Natural killer cell (primary cell): ENCODE data around the gene FNDC3B. TPM values are rescaled to one million over a fixed set of nuclear protein-coding genes. Genes with fewer than 3 reads are reported as not detected.

ENCODE experiments used
- ATAC-seq, 3 donors: fragments of 150-1000 bp in 2 of 3; fragments of 200-7000 bp in 1 of 3; cut with Tn5 transposase; 1 replicate in 1 of 3; 2 replicates in 2 of 3; pipeline ENCODE4 v1.10.0; 2021; ENCODE audit warnings: mild to moderate bottlenecking in 2 of 3, moderate library complexity in 2 of 3
- DNase-seq, 2 donors: peaks; one replicate each; pipeline versions ENCODE4 v3.0.0 to v3.0.0-alpha.2; 2013 to 2021; ENCODE audit warnings: mixed read lengths in 1 of 2
- H3K27ac ChIP-seq: one replicate; pipeline ENCODE4 v1.5.1; 2013; ENCODE audit warnings: mild to moderate bottlenecking, low read length
- H3K27me3 ChIP-seq: one replicate; pipeline ENCODE4 v1.6.1; 2013; ENCODE audit warnings: low read length; ENCODE audit not compliant: control insufficient read depth, insufficient read depth
- H3K36me3 ChIP-seq: one replicate; pipeline ENCODE4 v1.6.1; 2013; ENCODE audit warnings: low read length; ENCODE audit not compliant: control insufficient read depth, insufficient read depth
- H3K4me1 ChIP-seq: one replicate; pipeline ENCODE4 v1.6.1; 2013; ENCODE audit warnings: low read length; ENCODE audit not compliant: control insufficient read depth, insufficient read depth
- H3K4me3 ChIP-seq: one replicate; pipeline ENCODE4 v1.5.1; 2013; ENCODE audit warnings: low read length
- H3K9me3 ChIP-seq: one replicate; pipeline ENCODE4 v1.6.1; 2013; ENCODE audit warnings: low read length; ENCODE audit not compliant: control insufficient read depth, insufficient read depth
- H3K27ac Mint-ChIP-seq, 2 donors: one replicate each; pipeline ENCODE4 v1.8.0; 2022; ENCODE audit warnings: mild to moderate bottlenecking in 2 of 2, mixed read lengths in 2 of 2, moderate library complexity in 1 of 2
- H3K27me3 Mint-ChIP-seq, 2 donors: one replicate each; pipeline ENCODE4 v1.8.0; 2022; ENCODE audit warnings: low read depth in 2 of 2, mixed read lengths in 2 of 2
- H3K36me3 Mint-ChIP-seq: one replicate; pipeline ENCODE4 v1.8.0; 2022; ENCODE audit warnings: mixed read lengths
- H3K4me1 Mint-ChIP-seq, 2 donors: one replicate each; pipeline ENCODE4 v1.8.0; 2022; ENCODE audit warnings: mixed read lengths in 2 of 2
- H3K4me3 Mint-ChIP-seq: one replicate; pipeline ENCODE4 v1.8.0; 2022; ENCODE audit warnings: mild to moderate bottlenecking, moderate library complexity, mixed read lengths
- H3K9me3 Mint-ChIP-seq, 2 donors: one replicate each; pipeline ENCODE4 v1.8.0; 2022; ENCODE audit warnings: mixed read lengths in 2 of 2
- CTCF ChIP-seq: fragments of 200-600 bp; IDR thresholded peaks from one replicate; pipeline ENCODE4 v1.8.0; 2022; ENCODE audit warnings: antibody characterized with exemption
- WGBS: methylation state at CpG from one replicate; pipeline ENCODE4 v1.1.7; 2013; ENCODE audit warnings: missing lambda C conversion rate; ENCODE audit not compliant: insufficient coverage; 5-methylcytosine and 5-hydroxymethylcytosine counted together
- intact Hi-C: fragments of 100-400 bp; cut with micrococcal nuclease; formaldehyde crosslinking; loops from one replicate; pipeline ENCODE4 v1.14.2; 2022
- total RNA-seq, 4 donors: library from RNA; stranded (reverse); fragments of 120-200 nt in 1 of 4; gene quantifications; one replicate each; pipeline versions ENCODE4 v1.2.3 to v1.2.4, GENCODE V29; 2013 to 2022

FNDC3B gene
- total RNA-seq, 3 donors from 2014 or later (not counting 1 experiment from before 2014, with no cell fraction given), result 154 to 214 (median 206) TPM

- H3K9me3 ChIP-seq, result no peaks in the 10 kb centered on the region
- Mint-ChIP-seq H3K9me3 (no peaks in the 10 kb centered on the region), H3K27ac (peak overlapping the region; percentile 79 to 87), H3K4me1 (peaks cover 83% of the 10 kb centered on the region in 2 donors), H3K36me3 (peaks cover 7% of the 10 kb centered on the region), H3K27me3 (no peaks in the 10 kb centered on the region), H3K4me3 (peak overlapping the region; percentile 60)
- H3K4me1 ChIP-seq, result peaks cover 36% of the 10 kb centered on the region
- no peak overlapping the region for H3K4me3 ChIP-seq
- peaks cover 2% of the 10 kb centered on the region for H3K36me3 ChIP-seq
- 71% methylated on average over 3 of the region's 3 CpGs for WGBS
- no peak for TF ChIP-seq CTCF
- H3K27ac ChIP-seq, result peak overlapping the region; percentile 24
- intact Hi-C loops, result no loop called here
- DNase-seq, result no peak
- ATAC-seq, result no peak
- H3K27me3 ChIP-seq, result no peaks in the 10 kb centered on the region
Measured at GRCh38 chr3:172126741-172127140, 87.4 kb downstream of the FNDC3B start.

- DNase-seq, result no peak
- H3K4me3 ChIP-seq, result no peak overlapping the region
- no peaks in the 10 kb centered on the region for H3K27me3 ChIP-seq
- no peak for ATAC-seq
- Mint-ChIP-seq H3K4me3 (peak overlapping the region; percentile 60), H3K4me1 (peaks cover 83 to 84% of the 10 kb centered on the region in 2 donors), H3K27me3 (no peaks in the 10 kb centered on the region), H3K9me3 (no peaks in the 10 kb centered on the region), H3K36me3 (peaks cover 4% of the 10 kb centered on the region), H3K27ac (peak overlapping the region; percentile 79 to 87)
- intact Hi-C loops, result no loop called here
- no peak for TF ChIP-seq CTCF
- peaks cover 36% of the 10 kb centered on the region for H3K4me1 ChIP-seq
- 44% methylated on average over 2 of the region's 2 CpGs for WGBS
- no peaks in the 10 kb centered on the region for H3K9me3 ChIP-seq
- peak overlapping the region; percentile 24 for H3K27ac ChIP-seq
- peaks cover 2% of the 10 kb centered on the region for H3K36me3 ChIP-seq
Measured at GRCh38 chr3:172127141-172127540, 87.8 kb downstream of the FNDC3B start.

- Histone ChIP-seq H3K27me3 (no peaks in the 10 kb centered on the region), H3K27ac (no peak overlapping the region), H3K36me3 (peaks cover 2% of the 10 kb centered on the region), H3K4me1 (peaks cover 42% of the 10 kb centered on the region), H3K4me3 (no peak overlapping the region), H3K9me3 (no peaks in the 10 kb centered on the region)
- intact Hi-C loops, result no loop called here
- no peaks in the 10 kb centered on the region for H3K9me3 Mint-ChIP-seq
- DNase-seq (no peak), ATAC-seq (no peak)
- no peak for TF ChIP-seq CTCF
- H3K4me1 Mint-ChIP-seq, result peaks cover 79 to 81% of the 10 kb centered on the region in 2 donors
- H3K4me3 Mint-ChIP-seq, result peak overlapping the region; percentile 31
- peak overlapping the region; percentile 88 to 99 for H3K27ac Mint-ChIP-seq
- H3K27me3 Mint-ChIP-seq, result no peaks in the 10 kb centered on the region
- H3K36me3 Mint-ChIP-seq, result no peaks in the 10 kb centered on the region
- 96% methylated on average over 6 of the region's 6 CpGs for WGBS
Measured at GRCh38 chr3:172127929-172128580, 88.7 kb downstream of the FNDC3B start.

- H3K27ac Mint-ChIP-seq, result peak overlapping the region; percentile 88 to 99
- no peak for TF ChIP-seq CTCF
- 100% methylated on average over 9 of the region's 9 CpGs for WGBS
- H3K27ac ChIP-seq, result no peak overlapping the region
- intact Hi-C loops, result no loop called here
- no peaks in the 10 kb centered on the region for H3K9me3 ChIP-seq
- ATAC-seq (no peak), DNase-seq (no peak)
- peaks cover 79 to 82% of the 10 kb centered on the region in 2 donors for H3K4me1 Mint-ChIP-seq
- peak overlapping the region; percentile 87 for H3K4me3 Mint-ChIP-seq
- no peak overlapping the region for H3K4me3 ChIP-seq
- no peaks in the 10 kb centered on the region for H3K27me3 ChIP-seq
- no peaks in the 10 kb centered on the region for H3K36me3 Mint-ChIP-seq
- no peaks in the 10 kb centered on the region for H3K36me3 ChIP-seq
- H3K9me3 Mint-ChIP-seq, result no peaks in the 10 kb centered on the region
- H3K27me3 Mint-ChIP-seq, result no peaks in the 10 kb centered on the region
- H3K4me1 ChIP-seq, result peaks cover 45% of the 10 kb centered on the region
Measured at GRCh38 chr3:172128858-172129257, 89.5 kb downstream of the FNDC3B start.
